ENCODE data around the gene NLGN1.

NLGN1 gene

DNA sequence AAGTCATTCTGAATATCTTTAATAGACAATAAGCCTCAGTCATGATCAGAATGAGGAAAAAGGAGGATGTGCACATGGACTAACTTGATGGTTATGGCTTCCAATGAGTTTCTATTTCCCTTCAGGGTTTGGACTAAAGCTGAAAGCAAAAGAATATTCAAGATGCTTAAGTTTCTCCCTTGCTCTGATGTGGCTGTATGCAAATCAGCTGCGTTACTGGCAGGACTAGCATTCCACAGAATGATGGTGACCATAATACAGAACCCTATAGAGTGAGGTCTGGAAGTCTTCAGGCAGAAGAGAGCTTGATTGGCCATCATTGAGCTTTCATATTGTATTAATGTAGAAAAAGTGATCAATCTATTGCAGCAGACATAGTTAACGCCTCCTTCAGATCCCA, 466.0 kb downstream of the NLGN1 start:
- FAIRE-seq, result no peak

DNA sequence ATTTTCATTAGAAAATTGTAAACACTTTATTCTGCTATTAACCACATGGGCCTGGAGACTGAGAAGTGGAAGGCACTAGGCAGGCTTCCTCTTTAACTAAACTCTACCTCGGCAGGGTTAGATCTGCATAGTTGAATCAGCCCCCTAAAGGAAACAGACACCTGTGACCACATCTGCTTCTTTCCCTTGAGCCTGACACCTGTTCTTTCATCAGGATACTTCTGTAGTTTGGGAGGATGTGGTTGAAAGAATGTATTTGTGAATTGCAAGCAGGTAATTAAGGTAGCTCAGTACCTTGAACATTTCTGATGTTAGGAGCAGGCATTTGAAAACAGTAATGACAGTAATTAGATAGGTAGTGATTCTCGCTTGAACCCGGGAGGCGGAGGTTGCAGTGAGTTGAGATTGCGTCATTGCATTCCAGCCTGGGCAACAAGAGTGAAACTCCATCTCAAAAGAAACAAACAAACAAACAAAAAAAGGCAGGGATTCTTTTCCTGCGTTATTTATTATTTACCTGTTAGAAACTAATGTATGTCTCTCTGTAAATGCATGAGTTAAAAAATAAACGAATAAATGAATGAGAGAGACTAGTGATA, 468.5 kb downstream of the NLGN1 start:
- no peak for FAIRE-seq

DNA sequence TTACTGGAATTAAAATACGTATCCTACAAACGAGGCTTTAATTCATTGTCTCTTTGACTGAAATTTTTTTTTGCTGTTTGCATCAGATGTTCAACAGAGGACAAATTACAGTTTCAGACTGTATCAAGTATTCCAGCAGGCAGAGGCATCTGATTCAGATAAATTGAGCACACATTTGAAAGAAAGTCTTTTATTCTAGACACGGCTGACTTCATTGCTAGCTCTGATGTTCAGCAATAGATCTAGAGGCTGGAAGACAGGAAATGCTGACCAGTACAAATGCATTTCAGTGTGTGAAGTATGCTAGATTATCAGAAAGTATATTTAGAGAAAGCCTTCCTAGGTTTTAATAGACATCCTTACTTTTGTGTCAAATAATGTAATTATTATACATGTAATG, 472.2 kb downstream of the NLGN1 start:
- FAIRE-seq, result peak; percentile 51

DNA sequence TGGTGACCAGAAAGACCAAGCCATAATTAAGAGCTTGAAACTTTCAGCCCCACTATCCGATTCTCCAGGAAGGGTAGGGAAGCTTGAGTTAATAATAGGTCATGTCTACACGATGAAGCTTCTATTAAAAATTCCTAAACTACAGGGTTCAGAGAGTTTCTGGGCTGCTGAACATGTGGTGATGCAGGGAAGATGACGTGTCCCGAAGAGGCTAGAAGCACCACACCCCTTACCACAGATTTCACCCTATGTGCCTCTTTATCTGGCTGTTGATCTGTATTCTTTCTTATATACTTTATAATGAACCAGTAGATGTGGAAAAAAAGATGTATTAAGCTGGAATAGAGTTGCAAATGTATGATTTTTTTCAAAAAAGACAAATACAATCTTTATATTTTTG, 473.4 kb downstream of the NLGN1 start:
- FAIRE-seq, result no peak

DNA sequence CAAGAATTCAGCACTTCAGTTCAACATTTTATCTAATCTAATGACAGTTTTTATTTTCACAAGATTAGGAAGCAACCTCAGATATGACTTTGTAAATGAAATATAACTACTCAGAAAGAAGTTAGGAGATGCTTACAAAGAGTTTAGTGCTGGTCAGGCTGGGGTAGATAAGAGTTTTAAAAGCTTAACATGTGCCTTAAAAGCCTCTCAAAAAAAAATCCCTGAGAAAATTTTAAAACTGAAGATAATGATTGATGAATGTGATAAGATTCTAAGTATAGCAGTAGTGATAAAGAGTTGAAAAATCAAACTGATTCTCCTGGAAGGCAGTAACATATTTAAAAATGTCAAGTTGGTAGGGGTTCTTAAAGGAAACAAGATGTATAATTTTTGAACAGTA, 478.2 kb downstream of the NLGN1 start:
- no peak for FAIRE-seq

DNA sequence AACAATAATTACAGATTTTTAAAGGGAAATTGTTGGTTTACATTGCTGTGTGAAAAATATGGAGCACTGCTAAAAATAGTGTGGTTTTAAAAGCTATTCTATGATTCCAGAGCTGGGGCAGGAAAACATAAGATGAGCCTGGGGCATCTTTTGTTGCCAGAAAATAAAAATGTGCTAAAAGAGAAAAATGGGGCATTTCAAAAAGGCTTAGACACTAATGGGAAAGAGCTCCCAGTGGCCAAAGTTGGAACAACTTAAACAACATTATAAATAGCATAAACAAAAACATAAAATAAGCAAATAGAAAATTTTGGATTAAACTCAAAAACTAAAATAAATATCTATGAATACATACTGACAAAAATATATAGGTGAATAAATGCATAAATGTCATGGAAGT, 478.9 kb downstream of the NLGN1 start:
- FAIRE-seq, result no peak

DNA sequence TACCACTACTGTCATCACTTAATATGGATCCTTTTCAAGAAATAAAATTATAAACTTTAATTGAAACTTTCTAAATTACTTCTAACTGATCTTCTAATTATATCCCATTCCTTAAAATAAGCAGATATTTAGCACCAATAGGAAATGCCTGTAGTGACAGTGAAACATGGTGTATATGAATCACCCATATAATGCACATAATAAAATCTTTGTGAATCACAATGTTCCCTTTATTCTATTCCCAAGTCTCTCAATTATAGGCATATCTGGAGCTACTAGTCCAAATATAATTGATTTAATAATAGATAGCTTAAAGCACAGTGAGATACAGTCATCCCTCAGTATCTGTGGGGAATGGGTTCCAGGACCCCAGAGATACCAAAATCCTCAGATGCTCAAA, 490.3 kb downstream of the NLGN1 start:
- no peak for FAIRE-seq

DNA sequence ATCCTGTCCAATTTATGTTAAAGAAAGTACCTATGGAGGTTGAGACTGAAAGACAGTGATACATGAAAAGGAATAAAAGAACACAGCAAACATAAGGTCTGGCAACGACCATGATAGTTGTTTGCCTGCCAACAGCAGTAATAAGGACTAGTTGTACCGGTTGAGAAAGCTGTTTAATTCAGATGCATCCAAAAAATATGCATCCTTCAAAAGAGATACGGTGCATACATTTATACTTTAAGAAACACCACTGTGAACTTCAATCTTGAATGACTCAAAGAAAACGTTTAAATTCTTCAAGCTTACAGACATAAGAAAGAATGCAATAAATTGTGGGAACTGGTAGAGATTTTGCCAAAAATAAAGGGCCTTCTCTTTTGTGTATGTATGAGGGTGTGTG, 492.1 kb downstream of the NLGN1 start:
- no peak for FAIRE-seq

DNA sequence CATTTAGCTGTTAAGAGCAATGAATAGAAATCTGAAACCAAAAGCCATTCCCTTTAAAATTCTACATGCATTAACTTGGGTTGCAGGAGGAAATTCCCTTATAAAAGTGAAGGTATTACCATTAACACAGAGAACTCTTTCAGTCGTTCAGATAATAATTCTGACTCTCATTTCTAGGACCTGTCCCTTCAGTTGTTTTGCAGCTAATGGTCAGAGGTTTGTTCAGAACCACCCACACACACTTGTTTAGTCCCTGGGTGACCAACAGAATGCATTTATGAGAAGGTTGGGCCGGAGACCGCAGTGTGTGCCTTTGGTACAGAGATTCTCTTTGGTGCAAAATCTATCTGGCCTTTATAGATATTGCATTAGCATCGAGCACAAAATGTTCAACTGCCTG, 492.5 kb downstream of the NLGN1 start:
- FAIRE-seq, result no peak

DNA sequence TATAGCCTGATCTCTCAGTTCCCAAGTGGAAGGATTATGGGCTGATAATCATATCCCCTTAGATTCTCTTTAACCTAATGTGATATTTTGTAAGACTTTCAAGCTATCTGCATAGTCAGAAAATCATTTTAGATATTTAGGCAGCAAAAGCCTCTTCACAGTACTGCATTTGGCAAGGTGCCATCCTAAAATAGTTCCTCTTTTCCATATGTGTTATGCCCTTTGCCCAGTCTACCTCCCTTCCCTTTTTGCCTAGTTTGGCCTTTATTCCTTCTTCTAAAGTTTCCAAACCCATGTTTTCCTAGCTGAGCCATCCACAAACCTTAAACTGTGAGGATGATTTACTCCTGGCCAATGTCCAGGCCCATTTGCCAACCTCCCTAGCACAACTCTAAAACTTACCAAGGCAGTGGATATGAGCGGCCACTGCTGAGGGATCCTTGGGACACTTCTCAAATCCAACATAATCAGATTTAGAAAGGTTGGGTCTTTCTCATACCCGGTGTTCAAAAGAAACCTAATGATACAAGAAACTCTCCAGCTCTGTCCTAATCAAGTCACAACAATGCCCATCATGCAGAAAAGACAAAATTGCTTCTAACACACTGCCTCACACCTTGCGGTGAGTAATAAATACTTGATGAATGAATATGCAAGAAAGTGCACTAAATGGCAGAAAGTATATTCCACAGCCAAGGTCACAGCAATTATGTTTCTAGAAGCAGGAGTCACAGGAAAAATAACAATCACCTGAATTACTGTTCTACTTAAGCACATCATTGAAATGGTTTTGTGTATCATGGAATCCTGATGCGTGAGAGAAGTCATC, 493.9 kb downstream of the NLGN1 start:
- no peak for FAIRE-seq

DNA sequence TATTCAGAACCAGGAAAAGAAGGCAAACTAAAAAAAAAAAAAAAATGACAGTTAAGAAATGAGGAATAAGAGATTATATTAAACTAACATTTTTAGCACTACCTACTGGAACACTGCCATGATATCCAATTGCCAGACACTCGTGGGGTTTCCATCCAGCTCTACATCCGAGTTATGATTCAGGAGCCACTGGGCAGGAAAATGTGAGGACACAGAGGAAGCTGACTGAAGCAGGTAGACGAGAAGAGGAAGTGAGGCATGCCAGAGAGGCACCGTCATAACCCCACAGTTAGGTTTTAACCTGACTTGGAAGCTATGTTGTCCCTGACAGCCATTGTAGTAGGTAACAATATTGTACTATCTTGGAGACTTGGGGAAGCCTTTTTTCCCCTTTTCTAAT, 495.0 kb downstream of the NLGN1 start:
- no peak for FAIRE-seq

DNA sequence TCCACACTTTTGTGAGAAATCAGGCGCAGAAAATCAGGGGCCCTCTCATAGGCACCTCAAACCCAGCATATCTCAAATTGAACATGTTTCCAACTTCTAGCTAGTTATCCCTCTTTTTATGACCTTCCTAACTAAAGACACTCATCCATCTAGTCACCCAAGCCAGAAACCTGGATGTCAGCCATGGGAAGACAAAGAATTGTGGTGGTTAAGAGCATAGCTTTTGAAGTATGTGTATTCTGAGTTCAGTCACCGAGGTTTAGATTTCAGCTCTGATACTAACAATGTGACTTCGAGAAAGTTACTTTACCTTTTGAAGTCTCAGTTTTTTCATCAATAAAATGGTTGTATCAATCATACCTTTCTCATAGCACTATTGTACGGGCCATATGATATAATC, 495.5 kb downstream of the NLGN1 start:
- no peak for FAIRE-seq

DNA sequence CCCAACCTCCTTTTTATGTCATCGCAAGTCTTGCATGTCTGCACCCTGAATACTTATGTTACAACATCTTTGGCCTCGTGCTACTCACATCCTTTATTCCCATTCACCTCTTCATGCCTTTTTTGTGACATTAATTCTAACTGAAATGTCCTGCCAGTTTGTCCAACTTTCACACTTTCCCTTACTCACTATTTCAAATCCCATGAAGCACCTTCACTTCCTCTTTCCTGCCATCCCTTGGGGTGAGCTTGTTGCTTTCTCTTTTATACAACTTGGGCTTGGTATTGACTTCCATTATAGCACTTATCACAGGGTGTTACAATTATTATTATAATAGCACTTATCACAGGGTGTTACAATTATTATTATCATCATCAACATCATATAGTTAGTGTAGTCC, 496.3 kb downstream of the NLGN1 start:
- no peak for FAIRE-seq

DNA sequence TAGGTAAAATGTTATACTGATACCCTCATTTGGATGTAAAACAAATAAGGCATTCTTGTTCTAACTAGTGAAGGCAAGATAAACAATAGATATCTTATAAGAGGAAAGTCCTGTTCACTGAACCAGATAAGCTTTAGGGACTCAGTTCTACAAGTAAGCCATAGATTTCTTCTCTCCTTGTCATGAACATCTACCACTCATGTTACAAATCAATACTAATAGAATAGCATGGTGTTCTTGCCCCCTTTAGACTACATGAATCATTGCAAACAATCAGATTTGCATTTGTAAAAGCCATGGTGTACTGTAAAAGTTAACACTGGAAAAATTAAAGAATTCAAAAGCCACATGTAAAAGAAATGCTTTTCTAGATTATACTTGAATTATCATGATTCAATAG, 500.1 kb downstream of the NLGN1 start:
- FAIRE-seq, result no peak

DNA sequence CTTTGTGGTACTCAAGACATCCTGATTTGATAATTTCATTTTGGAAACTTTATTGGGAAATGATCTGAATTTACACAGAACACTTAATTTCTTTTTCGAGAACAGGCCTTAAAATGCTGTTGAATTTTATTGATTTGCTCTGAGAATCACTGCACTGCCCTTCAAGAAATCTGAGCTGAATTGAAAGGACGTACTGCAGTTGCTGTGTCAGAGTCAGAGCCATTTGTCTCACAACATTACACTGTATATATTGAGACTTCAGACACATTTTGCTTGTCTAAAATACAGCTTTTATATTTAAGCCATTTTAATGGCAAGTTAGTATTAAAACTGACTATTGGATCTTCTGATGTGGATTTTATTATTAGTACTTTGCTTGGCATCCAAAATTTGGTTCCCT, 504.1 kb downstream of the NLGN1 start:
- no peak for FAIRE-seq

DNA sequence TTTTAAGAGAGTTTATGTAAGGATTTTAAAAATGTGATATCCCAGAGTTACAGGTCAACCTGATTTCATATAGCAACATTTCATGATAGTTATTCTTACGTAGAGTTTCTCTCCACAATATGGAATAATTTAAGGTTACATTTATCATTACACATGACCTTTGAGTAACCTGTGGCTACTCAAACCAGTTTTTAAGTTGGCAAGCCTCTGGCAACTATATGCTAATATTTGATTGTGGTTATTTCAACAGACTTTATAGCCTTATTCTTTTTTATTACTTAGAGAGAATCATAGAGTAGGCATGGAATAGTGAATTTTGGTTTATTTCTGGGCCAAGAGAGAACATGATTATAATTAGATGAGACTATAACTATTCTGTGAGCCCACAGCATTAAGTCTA, 504.9 kb downstream of the NLGN1 start:
- no peak for FAIRE-seq

DNA sequence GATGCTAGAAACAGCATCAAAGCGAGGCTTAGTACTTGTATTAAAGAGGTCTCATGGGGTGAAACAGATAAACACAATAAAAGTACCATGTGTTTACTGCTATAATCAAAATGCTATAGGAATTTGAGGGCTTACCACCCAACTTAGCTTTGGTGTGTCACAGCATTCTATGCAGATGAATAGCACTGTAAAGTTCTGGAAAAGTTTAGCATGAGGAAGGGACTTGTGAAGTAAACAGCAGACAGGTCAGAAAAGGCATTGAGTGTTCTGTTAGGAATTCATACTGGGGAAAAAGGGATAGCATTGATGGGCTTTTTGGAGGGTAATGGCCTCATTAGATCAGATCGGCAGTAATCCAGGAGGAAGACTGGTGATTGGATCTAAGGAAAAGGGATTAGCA, 505.3 kb downstream of the NLGN1 start:
- FAIRE-seq, result no peak

DNA sequence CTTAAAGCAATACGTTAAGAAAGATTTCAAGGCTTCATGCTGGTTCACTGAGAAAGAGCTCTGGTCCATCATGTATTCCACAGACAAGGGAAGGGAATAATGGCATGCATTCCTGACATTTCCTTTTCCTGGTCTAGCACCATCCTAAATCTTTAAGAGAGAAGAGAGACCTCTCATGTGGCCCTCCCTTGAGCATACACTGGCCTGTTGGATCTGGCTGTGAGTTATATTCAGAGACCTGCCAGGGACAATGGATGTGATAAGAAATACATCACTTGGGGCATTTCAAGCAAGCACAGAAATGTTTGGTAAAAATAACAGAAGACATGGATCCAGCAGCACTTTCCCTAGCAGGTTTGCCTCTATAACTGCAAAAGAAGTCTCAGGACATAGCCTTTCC, 507.8 kb downstream of the NLGN1 start:
- FAIRE-seq, result no peak

DNA sequence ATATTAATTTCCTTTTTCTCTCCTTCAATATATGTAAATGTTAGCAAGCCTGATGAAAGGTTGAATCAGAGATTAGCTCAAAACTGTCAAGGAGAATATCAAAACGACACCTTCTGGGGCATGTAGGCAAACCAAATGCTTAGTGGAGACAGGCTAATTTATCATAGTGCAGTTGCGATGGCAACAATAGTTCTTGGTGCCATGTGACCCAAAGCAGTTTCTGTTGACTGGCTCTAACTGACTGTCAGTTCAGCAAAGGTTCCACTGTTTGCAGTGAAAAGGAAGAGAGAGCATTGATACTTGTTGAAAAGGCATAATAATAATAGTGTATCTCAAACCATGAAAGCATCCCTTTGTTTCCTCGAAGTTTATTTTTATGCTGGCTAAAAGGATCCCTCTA, 513.9 kb downstream of the NLGN1 start:
- FAIRE-seq, result no peak

DNA sequence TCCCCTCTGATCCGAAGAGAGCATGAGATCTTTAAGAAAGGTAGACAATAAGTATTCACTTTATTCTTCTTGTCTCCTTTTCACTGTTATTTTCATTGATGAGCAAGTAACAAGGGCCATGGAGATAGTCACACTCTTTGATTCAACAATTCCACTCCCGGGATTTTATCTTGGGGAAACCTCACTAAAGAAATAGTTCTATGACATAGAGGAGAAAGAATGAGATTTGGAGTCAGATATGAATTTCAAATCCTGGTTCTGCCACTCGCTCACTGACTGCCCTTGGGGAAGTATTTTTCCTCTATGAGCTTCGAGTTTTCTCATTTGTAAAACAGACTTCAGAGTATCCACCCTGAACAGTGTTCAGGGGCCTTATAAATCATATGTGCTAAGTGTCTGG, 514.6 kb downstream of the NLGN1 start:
- FAIRE-seq, result no peak

DNA sequence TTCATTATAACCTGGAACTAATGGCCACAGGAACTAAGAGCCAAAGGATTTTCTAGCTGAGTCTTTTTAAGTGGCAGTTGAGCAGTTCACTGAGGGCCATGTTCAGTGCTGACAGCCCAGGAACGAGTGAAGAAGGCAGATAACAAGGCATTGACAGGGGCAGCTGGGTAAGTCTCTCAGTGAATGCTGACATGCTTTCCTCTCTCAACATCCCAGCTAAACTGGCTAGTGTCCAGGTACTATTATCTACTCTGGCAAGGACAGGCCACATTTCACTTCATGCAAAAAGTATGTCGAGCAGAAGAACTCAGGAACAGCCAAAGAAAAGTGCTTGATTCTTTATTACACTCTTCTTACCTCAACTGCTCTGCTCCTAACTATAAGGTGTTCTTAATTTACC, 515.9 kb downstream of the NLGN1 start:
- FAIRE-seq, result no peak

DNA sequence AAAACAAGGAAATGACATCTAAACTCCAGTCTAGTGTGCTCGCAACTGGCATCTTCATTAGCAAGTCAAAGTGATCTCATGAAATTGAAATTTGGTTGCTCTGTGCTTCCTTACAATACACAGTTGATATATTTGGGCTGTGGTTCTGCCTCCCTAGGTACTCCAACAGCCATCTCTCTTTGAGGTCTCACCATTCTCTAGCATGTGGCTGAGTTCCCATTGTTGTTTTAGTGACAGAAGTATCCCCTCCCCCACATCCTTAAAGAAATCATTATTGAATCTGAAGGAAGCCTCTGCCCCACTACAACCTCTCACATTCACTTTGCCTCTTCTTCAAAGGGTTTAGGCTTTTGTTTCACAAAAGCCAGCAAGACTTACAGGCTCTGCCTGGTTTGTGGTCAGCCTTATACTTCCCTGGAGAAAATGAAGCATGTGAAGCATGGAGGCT, 516.5 kb downstream of the NLGN1 start:
- FAIRE-seq, result no peak

DNA sequence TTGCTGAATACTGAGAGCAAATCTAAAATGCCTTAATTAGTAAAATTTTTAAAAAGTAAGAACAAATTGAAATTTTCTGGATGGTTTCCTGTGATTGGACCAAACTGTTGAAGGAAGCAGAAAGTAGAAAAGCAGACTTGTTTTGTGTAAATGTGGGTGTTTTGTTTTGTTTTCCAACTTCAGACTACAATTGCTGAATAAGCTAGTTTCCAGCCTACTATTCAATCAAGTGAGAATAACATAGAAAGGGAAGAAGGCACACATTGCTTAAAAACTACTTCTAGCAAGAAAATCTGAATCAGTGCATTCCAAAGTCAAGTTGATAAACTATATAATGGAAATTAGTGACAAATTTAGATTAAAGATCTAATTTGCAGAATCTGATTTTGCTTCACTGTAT, 519.3 kb downstream of the NLGN1 start:
- FAIRE-seq, result peak; percentile 37

DNA sequence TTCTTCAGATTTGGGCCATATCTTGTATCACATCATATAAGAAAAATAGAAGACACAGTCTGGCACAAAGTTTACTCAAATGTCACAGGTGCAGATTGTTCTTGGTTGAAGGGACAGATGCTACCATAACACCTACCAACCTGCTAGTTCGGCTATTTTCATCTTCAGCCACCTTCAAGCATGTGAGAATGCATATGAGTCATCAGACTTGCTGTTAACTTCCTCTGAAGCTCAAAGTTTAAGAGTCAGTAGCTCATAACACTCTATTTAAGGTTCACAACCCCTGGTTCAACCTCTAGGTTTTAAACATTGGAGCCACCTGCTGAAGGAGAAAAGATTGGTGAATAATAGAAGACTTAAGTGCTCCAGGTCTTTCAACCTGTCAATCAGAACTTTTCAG, 522.8 kb downstream of the NLGN1 start:
- FAIRE-seq, result no peak

DNA sequence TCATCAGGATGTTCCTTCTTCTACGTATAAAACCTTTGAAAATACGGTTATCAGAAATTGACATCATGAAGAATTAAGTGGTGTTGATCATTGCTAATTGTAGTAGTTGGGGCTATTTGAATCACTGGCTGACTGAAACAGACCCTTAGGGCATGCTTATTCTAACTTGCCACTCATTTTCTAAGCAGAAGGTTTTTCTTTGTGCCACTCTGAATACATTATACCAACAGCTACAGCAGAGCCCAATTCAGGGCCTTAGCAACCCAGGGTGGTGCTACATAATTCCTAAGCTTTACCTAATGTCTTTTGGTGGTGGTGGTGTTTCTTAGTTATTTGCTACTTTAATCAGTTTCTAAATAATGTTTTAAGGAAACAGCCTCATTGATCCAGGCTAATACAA, 524.2 kb downstream of the NLGN1 start:
- no peak for FAIRE-seq

All from endometrium (tissue), 2 donors.